Myometrial cell (primary cell): ENCODE measurements around the gene SLC48A1. TPM values are rescaled to one million over a fixed set of nuclear protein-coding genes. Genes with fewer than 3 reads are reported as not detected.

ENCODE experiments used
- total RNA-seq: library from RNA; depleted of rRNA; stranded (reverse); fragments of >200 nt; gene quantifications from 2 replicates; pipeline ENCODE4 v1.2.3, GENCODE V29; 2015

The SLC48A1 gene
- total RNA-seq, result 10.4 and 15.6 TPM in 2 replicates

DNA sequence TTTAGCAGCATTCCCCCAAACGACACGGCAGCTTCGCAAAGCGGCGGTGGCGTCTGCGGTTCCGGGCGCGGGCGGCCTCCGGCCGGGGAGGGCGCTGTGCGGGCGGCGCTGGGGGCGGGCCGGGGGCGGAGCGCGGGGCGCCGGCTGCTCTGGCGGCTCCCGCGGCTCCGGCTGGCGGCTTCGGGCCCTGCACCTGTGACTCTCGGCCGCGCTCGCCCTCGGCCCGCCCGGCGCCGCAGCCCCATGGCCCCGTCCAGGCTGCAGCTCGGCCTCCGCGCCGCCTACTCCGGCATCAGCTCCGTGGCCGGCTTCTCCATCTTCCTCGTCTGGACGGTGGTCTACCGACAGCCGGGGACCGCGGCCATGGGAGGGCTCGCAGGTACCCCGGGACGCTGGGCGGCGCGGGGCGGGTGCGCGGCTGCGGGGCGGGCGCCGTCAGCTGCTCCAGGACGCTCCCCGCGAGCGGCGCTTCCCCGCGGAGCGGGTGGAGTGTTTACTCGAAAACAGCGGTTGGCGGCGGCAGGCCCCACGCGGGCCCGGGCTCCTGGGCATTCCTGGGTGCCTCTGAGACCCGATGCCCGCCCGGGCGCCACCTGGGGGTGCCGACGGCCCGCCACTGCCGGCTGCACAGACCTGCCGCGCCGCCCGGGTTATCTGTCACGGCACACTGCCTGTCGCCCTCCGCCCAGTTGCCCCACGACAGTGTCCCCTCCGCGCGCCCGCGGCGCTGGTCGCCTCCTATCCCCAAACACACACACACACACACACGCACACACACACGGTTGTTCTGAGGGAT is at the start of gene SLC48A1:
Gene SLC48A1 (plus strand): TSS at position 177 of the 796 bp plus-strand sequence. CDS start 67 bp downstream, at position 244.

DNA sequence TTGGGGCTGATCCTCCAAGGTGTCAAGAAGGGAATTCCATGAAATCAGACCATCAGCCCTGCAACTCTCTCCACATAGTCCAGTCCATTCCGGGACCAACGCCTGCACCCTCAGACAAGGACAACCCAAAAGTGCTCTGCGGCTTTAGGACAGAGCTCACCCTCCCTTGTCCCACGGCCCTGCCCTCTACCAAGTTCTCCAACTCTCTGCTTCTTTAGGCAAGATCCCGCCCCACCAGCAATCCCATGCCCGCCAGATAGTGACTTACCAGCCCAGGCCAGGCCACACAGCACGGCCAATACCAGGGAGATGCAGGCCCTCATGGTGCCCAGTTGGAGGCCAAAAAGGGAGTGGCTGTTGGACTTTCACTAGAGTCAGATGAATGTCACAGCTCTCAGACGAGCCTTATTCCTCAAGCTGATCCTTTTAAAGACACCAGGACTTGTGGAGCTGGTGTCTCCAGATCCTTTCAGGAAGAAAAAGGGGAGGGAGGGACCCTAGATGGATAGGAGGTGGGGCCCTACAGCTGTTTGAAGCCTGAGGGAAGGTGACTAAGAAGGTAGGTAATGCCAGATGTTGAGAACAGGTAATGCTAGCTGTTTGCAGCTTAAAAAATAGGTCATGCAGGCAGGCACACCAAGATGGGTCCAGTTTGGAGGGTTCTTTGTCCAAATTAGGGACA is 47.8 kb upstream of the SLC48A1 start, which contains the start of gene ENDOU:
Gene ENDOU (minus strand): TSS at position 400 of the 682 bp plus-strand sequence. CDS start 77 bp downstream, at position 323.

DNA sequence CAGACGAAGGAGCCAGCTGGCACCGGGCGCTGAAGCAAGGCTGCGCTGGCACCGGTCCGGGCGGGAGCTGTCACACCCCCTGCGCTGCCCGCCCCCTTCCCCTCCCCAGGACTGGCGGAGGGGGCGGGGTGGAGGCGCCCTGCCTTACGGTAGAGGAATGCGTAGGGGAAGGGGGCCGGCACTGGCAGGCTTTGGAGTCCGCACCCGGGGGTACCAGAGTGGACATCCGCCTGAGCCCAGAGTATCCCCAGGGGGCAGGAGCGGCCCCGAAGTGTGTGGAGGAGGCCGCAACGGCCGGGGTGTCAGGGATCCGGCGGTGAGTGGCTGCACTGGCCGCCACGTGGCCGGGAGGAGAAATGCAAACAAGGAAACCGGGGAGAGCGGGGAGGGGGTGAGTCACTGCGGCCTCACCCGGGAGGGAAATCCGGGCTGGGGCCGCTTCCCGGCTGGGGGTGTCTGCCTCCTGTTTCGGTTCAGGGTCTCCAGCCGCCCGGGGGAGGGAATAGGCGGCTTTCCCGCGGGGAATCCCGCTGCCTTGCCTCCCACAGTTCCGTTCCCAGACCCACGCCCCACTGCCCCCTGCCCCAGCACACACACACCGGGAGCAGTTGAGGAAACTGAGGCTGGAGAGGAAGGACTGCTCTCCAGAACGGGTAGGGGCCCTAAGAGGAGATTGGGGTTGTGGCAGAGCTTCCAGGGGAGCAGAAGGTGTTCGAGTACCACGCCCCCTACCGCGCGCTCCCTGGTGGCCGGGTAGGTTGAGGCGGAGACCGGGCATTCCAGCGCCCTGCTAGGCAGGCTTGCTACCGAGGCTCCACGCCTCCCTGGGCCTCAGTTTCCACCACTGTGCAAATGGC is 14.0 kb upstream of the SLC48A1 start, which contains the start of gene RAPGEF3:
Gene RAPGEF3 (minus strand): TSS at position 47 of the 857 bp plus-strand sequence. CDS start 324 bp downstream, outside the sequence.

DNA sequence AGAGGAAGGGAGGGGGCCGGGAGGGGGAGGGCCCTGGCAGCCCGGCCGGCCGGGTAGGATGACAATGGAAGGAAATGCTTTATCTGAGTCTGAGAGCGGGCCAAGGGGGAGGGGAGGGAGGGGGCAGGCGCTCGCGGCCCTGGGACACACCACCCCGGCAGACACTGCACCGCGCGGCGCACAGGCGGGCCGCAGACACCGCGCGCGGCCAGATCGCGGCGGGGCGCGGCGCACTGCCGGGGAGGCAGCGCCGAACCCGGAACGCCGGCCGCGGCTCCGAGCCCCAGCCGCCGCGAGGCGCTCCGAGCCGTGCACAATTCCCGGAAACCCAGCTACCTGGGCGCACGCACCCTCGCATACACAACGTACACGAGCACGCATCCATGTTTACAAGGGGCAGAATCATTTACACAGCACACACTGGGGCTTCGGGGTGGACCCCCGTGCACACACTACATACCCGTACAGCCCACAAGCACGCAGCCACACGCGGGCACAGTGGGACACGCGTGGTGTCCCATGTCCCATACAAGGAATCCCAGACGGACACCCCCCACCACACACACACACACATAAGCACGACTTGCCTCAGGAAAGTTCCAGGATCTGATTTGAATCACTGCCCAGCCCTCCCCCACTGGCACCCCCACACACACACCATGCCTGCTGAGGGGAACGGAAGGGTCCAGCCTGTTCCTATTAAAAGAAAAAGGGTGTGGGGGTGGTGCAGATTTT is 47.0 kb downstream of the SLC48A1 start, which contains the start of gene HDAC7:
Gene HDAC7 (minus strand): TSS at position 8 of the 735 bp plus-strand sequence. CDS start 118 bp downstream, outside the sequence.

Other genes with a start within 250 kb of the SLC48A1 start
- gene RPAP3, start 67.2 kb upstream of the SLC48A1 start, total RNA-seq, result 13.0 and 17.5 TPM in 2 replicates
- under 0.01 TPM in 1 of 2 replicates, not detected in the other for gene ENDOU, start 47.7 kb upstream of the SLC48A1 start, total RNA-seq
- gene RAPGEF3, start 14.4 kb upstream of the SLC48A1 start, total RNA-seq, result 0.89 and 4.3 TPM in 2 replicates
- 53.0 and 64.6 TPM in 2 replicates for gene HDAC7, start 46.7 kb downstream of the SLC48A1 start, total RNA-seq
- 1.2 and 1.9 TPM in 2 replicates for gene VDR, start 131.8 kb downstream of the SLC48A1 start, total RNA-seq
- 84.7 and 135 TPM in 2 replicates for gene TMEM106C, start 190.4 kb downstream of the SLC48A1 start, total RNA-seq
- not detected in 2 replicates for gene COL2A1, start 231.2 kb downstream of the SLC48A1 start, total RNA-seq